Astrocyte (in vitro differentiated cells and primary cell): Measurements from ENCODE around the gene RPS5. TPM values are rescaled to one million over a fixed set of nuclear protein-coding genes. Genes with fewer than 3 reads are reported as not detected.

Experiments
- DNase-seq: peaks from one replicate; pipeline ENCODE4 v3.0.0-alpha.2; 2010; ENCODE audit warnings: low read depth
- FAIRE-seq: peaks from 2 replicates; lab custom pipeline; 2011; peaks lifted over from hg19 to GRCh38; lab: Jason Lieb, UNC
- H2AFZ ChIP-seq: 2 replicates; pipeline ENCODE4 v1.6.0; 2012; ENCODE audit warnings: low read depth, low read length, inconsistent platforms
- H3K27ac ChIP-seq: 2 replicates; pipeline ENCODE4 v1.5.1; 2011; ENCODE audit warnings: low read depth, low read length, inconsistent platforms
- H3K27me3 ChIP-seq: 2 replicates; pipeline ENCODE4 v1.6.0; 2011; ENCODE audit warnings: low read length, inconsistent platforms; ENCODE audit not compliant: insufficient read depth
- H3K36me3 ChIP-seq: 2 replicates; pipeline ENCODE4 v1.5.1; 2011; ENCODE audit warnings: low read length, inconsistent platforms; ENCODE audit not compliant: insufficient read depth
- H3K4me1 ChIP-seq: 2 replicates; pipeline ENCODE4 v1.5.1; 2011; ENCODE audit warnings: low read length, inconsistent platforms; ENCODE audit not compliant: insufficient read depth
- H3K4me2 ChIP-seq: 2 replicates; pipeline ENCODE4 v1.6.0; 2012; ENCODE audit warnings: low read length, inconsistent platforms
- H3K4me3 ChIP-seq: 2 replicates; pipeline ENCODE4 v1.5.1; 2011; ENCODE audit warnings: low read depth, mild to moderate bottlenecking, low read length, inconsistent platforms; ENCODE audit not compliant: insufficient read depth
- H3K79me2 ChIP-seq: 2 replicates; pipeline ENCODE4 v1.6.0; 2012; ENCODE audit warnings: mild to moderate bottlenecking, low read length, inconsistent platforms; ENCODE audit not compliant: insufficient read depth
- H3K9ac ChIP-seq: 2 replicates; pipeline ENCODE4 v1.6.0; 2012; ENCODE audit warnings: mild to moderate bottlenecking, low read length, inconsistent platforms
- H3K9me3 ChIP-seq: 2 replicates; pipeline ENCODE4 v1.5.1; 2012; ENCODE audit warnings: low read depth, mild to moderate bottlenecking, low read length, inconsistent platforms; ENCODE audit not compliant: insufficient read depth
- H4K20me1 ChIP-seq: 2 replicates; pipeline ENCODE4 v1.6.0; 2012; ENCODE audit warnings: low read length, inconsistent platforms; ENCODE audit not compliant: insufficient read depth
- H3K27ac Mint-ChIP-seq: one replicate; pipeline ENCODE4 v1.8.0; 2021; ENCODE audit warnings: mild to moderate bottlenecking, mixed read lengths; ENCODE audit not compliant: unreplicated experiment
- H3K27me3 Mint-ChIP-seq: one replicate; pipeline ENCODE4 v1.8.0; 2021; ENCODE audit warnings: low read depth, mixed read lengths; ENCODE audit not compliant: unreplicated experiment
- H3K36me3 Mint-ChIP-seq: one replicate; pipeline ENCODE4 v1.8.0; 2021; ENCODE audit warnings: low read depth, mixed read lengths; ENCODE audit not compliant: unreplicated experiment
- H3K4me1 Mint-ChIP-seq: one replicate; pipeline ENCODE4 v1.8.0; 2021; ENCODE audit warnings: low read depth, mixed read lengths; ENCODE audit not compliant: unreplicated experiment
- H3K4me3 Mint-ChIP-seq: one replicate; pipeline ENCODE4 v1.8.0; 2021; ENCODE audit warnings: mild to moderate bottlenecking, moderate library complexity, mixed read lengths; ENCODE audit not compliant: unreplicated experiment
- H3K9me3 Mint-ChIP-seq: one replicate; pipeline ENCODE4 v1.8.0; 2021; ENCODE audit warnings: mild to moderate bottlenecking, mixed read lengths; ENCODE audit not compliant: unreplicated experiment
- EZH2 ChIP-seq: IDR thresholded peaks from 2 replicates; pipeline ENCODE4 v1.6.1; 2012; ENCODE audit warnings: mild to moderate bottlenecking, low read length, inconsistent platforms; ENCODE audit not compliant: insufficient read depth
- total RNA-seq: library from RNA; stranded (reverse); gene quantifications from 2 replicates; pipeline ENCODE4 v1.2.1, GENCODE V29; 2021
- TF ChIP-seq, protein P1 (sequence below): IDR thresholded peaks from 2 replicates; pipeline ENCODE4 v1.5.1; 2011; ENCODE audit warnings: low read depth, mild to moderate bottlenecking, inconsistent platforms, low read length, moderate library complexity; ENCODE audit not compliant: insufficient read depth

The RPS5 gene
- total RNA-seq, 1 donor from 2014 or later, result 891 TPM

- no peak overlapping the region for H3K9ac ChIP-seq
- FAIRE-seq (no peak), DNase-seq (no peak)
- no peak overlapping the region for H3K4me2 ChIP-seq
- no peak overlapping the region for H3K4me3 ChIP-seq
- peak overlapping the region; percentile 26 for H3K27ac Mint-ChIP-seq
- peaks cover 3% of the 10 kb centered on the region for H3K4me1 Mint-ChIP-seq
- no peaks in the 10 kb centered on the region for H3K27me3 Mint-ChIP-seq
- H2AFZ ChIP-seq, result no peak overlapping the region
- no peak overlapping the region for H3K4me3 Mint-ChIP-seq
- TF ChIP-seq EZH2, result no peak
- TF ChIP-seq, protein P1, sequence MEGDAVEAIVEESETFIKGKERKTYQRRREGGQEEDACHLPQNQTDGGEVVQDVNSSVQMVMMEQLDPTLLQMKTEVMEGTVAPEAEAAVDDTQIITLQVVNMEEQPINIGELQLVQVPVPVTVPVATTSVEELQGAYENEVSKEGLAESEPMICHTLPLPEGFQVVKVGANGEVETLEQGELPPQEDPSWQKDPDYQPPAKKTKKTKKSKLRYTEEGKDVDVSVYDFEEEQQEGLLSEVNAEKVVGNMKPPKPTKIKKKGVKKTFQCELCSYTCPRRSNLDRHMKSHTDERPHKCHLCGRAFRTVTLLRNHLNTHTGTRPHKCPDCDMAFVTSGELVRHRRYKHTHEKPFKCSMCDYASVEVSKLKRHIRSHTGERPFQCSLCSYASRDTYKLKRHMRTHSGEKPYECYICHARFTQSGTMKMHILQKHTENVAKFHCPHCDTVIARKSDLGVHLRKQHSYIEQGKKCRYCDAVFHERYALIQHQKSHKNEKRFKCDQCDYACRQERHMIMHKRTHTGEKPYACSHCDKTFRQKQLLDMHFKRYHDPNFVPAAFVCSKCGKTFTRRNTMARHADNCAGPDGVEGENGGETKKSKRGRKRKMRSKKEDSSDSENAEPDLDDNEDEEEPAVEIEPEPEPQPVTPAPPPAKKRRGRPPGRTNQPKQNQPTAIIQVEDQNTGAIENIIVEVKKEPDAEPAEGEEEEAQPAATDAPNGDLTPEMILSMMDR, result no peak
- peaks cover 8% of the 10 kb centered on the region for H4K20me1 ChIP-seq
- no peaks in the 10 kb centered on the region for H3K9me3 Mint-ChIP-seq
- peaks cover 8% of the 10 kb centered on the region for H3K36me3 Mint-ChIP-seq
- no peaks in the 10 kb centered on the region for H3K79me2 ChIP-seq
- peaks cover 11% of the 10 kb centered on the region for H3K9me3 ChIP-seq
- H3K4me1 ChIP-seq, result peaks cover 7% of the 10 kb centered on the region
- H3K27ac ChIP-seq, result no peak overlapping the region
- no peaks in the 10 kb centered on the region for H3K36me3 ChIP-seq
- H3K27me3 ChIP-seq, result peaks cover 14% of the 10 kb centered on the region
These were observed 34.9 kb upstream of the RPS5 start for GRCh38 chr19:58351990-58352755.

DNA sequence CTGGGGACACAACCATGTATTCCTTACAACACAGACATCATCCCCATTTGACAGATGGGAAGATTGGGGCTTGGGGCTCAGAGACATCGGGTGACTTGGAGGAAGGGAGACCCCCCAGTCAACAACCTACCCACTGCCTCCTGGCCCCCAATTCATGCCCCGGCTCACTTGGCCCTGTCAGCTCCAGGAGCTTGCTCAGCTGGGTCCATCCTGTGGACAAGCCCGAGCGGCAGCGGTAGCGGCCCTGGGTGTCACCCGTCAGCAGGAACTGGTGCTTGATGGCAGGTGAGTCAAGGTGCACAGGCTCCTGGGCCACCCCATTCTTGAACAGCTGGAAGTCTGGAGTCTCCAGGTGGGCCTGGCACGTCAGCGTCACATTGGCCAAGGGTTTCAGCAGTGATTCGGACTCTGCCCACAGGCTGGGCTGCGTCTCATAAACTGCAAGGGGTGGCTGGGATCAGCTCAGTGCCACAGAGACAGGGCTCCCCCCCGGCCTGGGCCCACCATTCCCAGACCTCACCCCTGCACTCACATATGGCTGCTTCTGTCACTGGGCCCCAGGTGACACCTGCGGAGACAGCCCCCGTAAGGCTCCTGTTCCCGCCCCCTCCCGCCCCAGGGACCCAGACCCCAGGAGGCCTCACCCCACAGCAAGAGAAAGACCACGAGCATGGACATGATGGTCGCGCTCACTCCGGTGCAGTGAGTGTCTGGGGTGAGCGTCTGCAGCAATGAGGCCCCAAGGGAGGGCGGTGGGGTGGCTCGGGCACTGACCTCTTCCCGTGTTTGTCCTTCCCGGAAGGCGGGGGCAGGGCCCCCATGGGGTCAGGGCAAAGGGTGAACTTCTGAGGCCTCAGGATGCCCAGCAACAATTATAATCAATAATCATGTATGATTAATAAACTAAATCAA, 34.1 kb upstream of the RPS5 start, which contains the start of gene A1BG:
Gene A1BG, minus strand, starts transcription at position 733 of the 912 bp plus-strand sequence. Its CDS starts 55 bp downstream, at position 678.
- H3K9me3 ChIP-seq, result peaks cover 14% of the 10 kb centered on the region
- H3K4me1 ChIP-seq, result peaks cover 5% of the 10 kb centered on the region
- H3K4me2 ChIP-seq, result no peak within 1 kb of the TSS
- FAIRE-seq, result no peak
- H2AFZ ChIP-seq, result no peak within 1 kb of the TSS
- DNase-seq, result no peak
- H3K36me3 Mint-ChIP-seq, result peaks cover 10% of the 10 kb centered on the region
- no peaks in the 10 kb centered on the region for H3K79me2 ChIP-seq
- no peak for TF ChIP-seq EZH2
- TF ChIP-seq, protein P1, result no peak
- peaks cover 8% of the 10 kb centered on the region for H4K20me1 ChIP-seq
- no peaks in the 10 kb centered on the region for H3K27me3 Mint-ChIP-seq
- H3K36me3 ChIP-seq, result no peaks in the 10 kb centered on the region
- H3K9ac ChIP-seq, result no peak within 1 kb of the TSS
- peak within 1 kb of the TSS; percentile 26 for H3K27ac Mint-ChIP-seq
- H3K4me3 Mint-ChIP-seq, result no peak within 1 kb of the TSS
- H3K27me3 ChIP-seq, result peaks cover 12% of the 10 kb centered on the region
- H3K4me3 ChIP-seq, result no peak within 1 kb of the TSS
- no peak within 1 kb of the TSS for H3K27ac ChIP-seq
- H3K9me3 Mint-ChIP-seq, result no peaks in the 10 kb centered on the region
- H3K4me1 Mint-ChIP-seq, result peaks cover 5% of the 10 kb centered on the region
